H9 (cell line): ENCODE data around the gene LZTS3. TPM values are rescaled to one million over a fixed set of nuclear protein-coding genes. Genes with fewer than 3 reads are reported as not detected.

Experiments
- DNase-seq: peaks from one replicate; pipeline ENCODE4 v3.0.0-alpha.2; 2017
- H2AFZ ChIP-seq: one replicate; pipeline ENCODE4 v1.6.1; 2013; ENCODE audit warnings: mild to moderate bottlenecking, low read length, control low read depth, moderate library complexity
- H2AK5ac ChIP-seq: 2 replicates; pipeline ENCODE4 v1.6.1; 2013; ENCODE audit warnings: low read length, control low read depth, mixed read lengths; ENCODE audit not compliant: insufficient read length
- H2BK120ac ChIP-seq: one replicate; pipeline ENCODE4 v1.6.1; 2013; ENCODE audit warnings: low read depth, mild to moderate bottlenecking, low read length, control low read depth, inconsistent platforms; ENCODE audit not compliant: poor library complexity, severe bottlenecking
- H2BK12ac ChIP-seq: 2 replicates; pipeline ENCODE4 v1.6.1; 2013; ENCODE audit warnings: low read length, control low read depth, mixed read lengths, low read depth; ENCODE audit not compliant: insufficient read length
- H2BK15ac ChIP-seq: 2 replicates; pipeline ENCODE4 v1.6.1; 2013; ENCODE audit warnings: low read depth, low read length, control low read depth
- H2BK20ac ChIP-seq: one replicate; pipeline ENCODE4 v1.6.1; 2013; ENCODE audit warnings: low read depth, mild to moderate bottlenecking, low read length, control low read depth, inconsistent platforms; ENCODE audit not compliant: poor library complexity, severe bottlenecking
- H2BK5ac ChIP-seq: 2 replicates; pipeline ENCODE4 v1.6.1; 2013; ENCODE audit warnings: low read length, control low read depth, mixed read lengths; ENCODE audit not compliant: insufficient read length
- H3K14ac ChIP-seq: 2 replicates; pipeline ENCODE4 v1.6.1; 2013; ENCODE audit warnings: low read length, control low read depth; ENCODE audit not compliant: insufficient read depth
- H3K18ac ChIP-seq: 2 replicates; pipeline ENCODE4 v1.6.1; 2013; ENCODE audit warnings: low read depth, mild to moderate bottlenecking, mixed read lengths, low read length, control low read depth; ENCODE audit not compliant: insufficient read length
- H3K23ac ChIP-seq: 2 replicates; pipeline ENCODE4 v1.6.1; 2013; ENCODE audit warnings: low read length, control low read depth, mixed read lengths, low read depth; ENCODE audit not compliant: insufficient read length
- H3K23me2 ChIP-seq: 2 replicates; pipeline ENCODE4 v1.6.1; 2013; ENCODE audit warnings: low read depth, mild to moderate bottlenecking, mixed read lengths, low read length, control low read depth; ENCODE audit not compliant: insufficient read length, poor library complexity, severe bottlenecking
- H3K27ac ChIP-seq: 2 replicates; pipeline ENCODE4 v1.5.1; 2013; ENCODE audit warnings: low read length, control low read depth, mixed read lengths, low read depth; ENCODE audit not compliant: insufficient read length
- H3K27me3 ChIP-seq: 2 replicates; pipeline ENCODE4 v1.6.1; 2013; ENCODE audit warnings: low read length, control low read depth, inconsistent platforms; ENCODE audit not compliant: insufficient read depth
- H3K4ac ChIP-seq: 2 replicates; pipeline ENCODE4 v1.6.1; 2013; ENCODE audit warnings: low read depth, mild to moderate bottlenecking, control low read depth, inconsistent platforms, low read length, moderate library complexity
- H3K4me1 ChIP-seq: 2 replicates; pipeline ENCODE4 v1.6.1; 2013; ENCODE audit warnings: low read length, control low read depth, inconsistent platforms; ENCODE audit not compliant: insufficient read depth
- H3K4me2 ChIP-seq: 2 replicates; pipeline ENCODE4 v1.6.1; 2013; ENCODE audit warnings: low read length, control low read depth, mixed read lengths; ENCODE audit not compliant: insufficient read length, insufficient read depth
- H3K56ac ChIP-seq: 2 replicates; pipeline ENCODE4 v1.6.1; 2013; ENCODE audit warnings: low read depth, mild to moderate bottlenecking, mixed read lengths, low read length, control low read depth; ENCODE audit not compliant: insufficient read length
- H3K79me1 ChIP-seq: 2 replicates; pipeline ENCODE4 v1.6.1; 2013; ENCODE audit warnings: low read depth, mild to moderate bottlenecking, moderate library complexity, low read length, control low read depth, inconsistent platforms; ENCODE audit not compliant: insufficient read depth, poor library complexity, severe bottlenecking
- H3K79me2 ChIP-seq: 2 replicates; pipeline ENCODE4 v1.6.1; 2013; ENCODE audit warnings: low read length, control low read depth, inconsistent platforms; ENCODE audit not compliant: insufficient read depth
- H3K9ac ChIP-seq: 2 replicates; pipeline ENCODE4 v1.6.1; 2013; ENCODE audit warnings: low read length, control low read depth, mixed read lengths; ENCODE audit not compliant: insufficient read length; ENCODE audit errors: extremely low read depth
- H3K9me3 ChIP-seq: one replicate; pipeline ENCODE4 v1.6.1; 2013; ENCODE audit warnings: low read depth, low read length, inconsistent platforms; ENCODE audit not compliant: control insufficient read depth
- H3T11ph ChIP-seq: one replicate; pipeline ENCODE4 v1.6.1; 2013; ENCODE audit warnings: mild to moderate bottlenecking, low read length, control low read depth, inconsistent platforms
- H4K20me1 ChIP-seq: one replicate; pipeline ENCODE4 v1.6.1; 2013; ENCODE audit not compliant: control insufficient read depth, insufficient read length, insufficient read depth
- H4K5ac ChIP-seq: 2 replicates; pipeline ENCODE4 v1.6.1; 2013; ENCODE audit warnings: low read depth, mild to moderate bottlenecking, mixed read lengths, low read length, control low read depth; ENCODE audit not compliant: insufficient read length
- H4K8ac ChIP-seq: replicated peaks from 2 replicates; pipeline ENCODE4 v1.6.1; 2013; ENCODE audit warnings: low read length, control low read depth, mixed read lengths, low read depth; ENCODE audit not compliant: insufficient read length
- H4K91ac ChIP-seq: 2 replicates; pipeline ENCODE4 v1.6.1; 2013; ENCODE audit warnings: low read depth, mild to moderate bottlenecking, moderate library complexity, mixed read lengths, low read length, control low read depth; ENCODE audit not compliant: insufficient read length
- H3K27ac Mint-ChIP-seq, 3 experiments: 2 replicates in 2 of 3; 3 replicates in 1 of 3; pipeline ENCODE4 v1.8.0; 2020 to 2021; ENCODE audit warnings: mixed read lengths in 3 of 3, mild to moderate bottlenecking in 1 of 3, moderate library complexity in 1 of 3
- H3K27me3 Mint-ChIP-seq: 2 replicates; pipeline ENCODE4 v1.8.0; 2021; ENCODE audit warnings: low read depth, mild to moderate bottlenecking, moderate library complexity, mixed read lengths
- H3K36me3 Mint-ChIP-seq, 3 experiments: 2 replicates in 2 of 3; 3 replicates in 1 of 3; pipeline ENCODE4 v1.8.0; 2020 to 2021; ENCODE audit warnings: low read depth in 3 of 3, mixed read lengths in 3 of 3; ENCODE audit not compliant: insufficient read depth in 1 of 3
- H3K4me1 Mint-ChIP-seq, 2 experiments: 2 replicates each; pipeline ENCODE4 v1.8.0; 2020; ENCODE audit warnings: mixed read lengths in 2 of 2
- H3K4me3 Mint-ChIP-seq, 2 experiments: 2 replicates in 1 of 2; 3 replicates in 1 of 2; pipeline ENCODE4 v1.8.0; 2020 to 2021; ENCODE audit warnings: mild to moderate bottlenecking in 2 of 2, mixed read lengths in 2 of 2, moderate library complexity in 1 of 2
- H3K9me3 Mint-ChIP-seq, 2 experiments: 2 replicates in 1 of 2; 3 replicates in 1 of 2; pipeline ENCODE4 v1.8.0; 2020; ENCODE audit warnings: mild to moderate bottlenecking in 2 of 2, mixed read lengths in 2 of 2, moderate library complexity in 1 of 2
- WGBS: extraction: QIAGEN DNeasy Blood & Tissue Kit; methylation state at CpG from one replicate; pipeline ENCODE4 v1.1.7; 2013; ENCODE audit warnings: missing lambda C conversion rate, low lambda C conversion rate, mixed read lengths; ENCODE audit not compliant: insufficient read length; ENCODE audit errors: extremely low coverage; 5-methylcytosine and 5-hydroxymethylcytosine counted together
- total RNA-seq: library from RNA; stranded (reverse); gene quantifications from 2 replicates; pipeline ENCODE4 v1.2.1, GENCODE V29; 2021
- TF ChIP-seq, protein P1 (sequence below): fragments of 200-600 bp; sonication (generic); conservative IDR thresholded peaks from 3 replicates; pipeline ENCODE4 v1.8.0; 2021; ENCODE audit warnings: antibody characterized with exemption, mild to moderate bottlenecking

The LZTS3 gene
- total RNA-seq, 1 experiment from 2014 or later, result 20.8 TPM

GRCh38 chr20:3157817-3158216 lies 15.5 kb downstream of the LZTS3 start:
- Histone ChIP-seq H4K8ac (no peak overlapping the region), H2BK12ac (no peak overlapping the region), H4K91ac (no peak overlapping the region), H3K27ac (no peak overlapping the region), H3K56ac (no peak overlapping the region), H3K9me3 (no peaks in the 10 kb centered on the region), H2BK5ac (no peak overlapping the region), H2AK5ac (no peak overlapping the region), H3K18ac (no peak overlapping the region), H3K23me2 (peaks cover 3% of the 10 kb centered on the region), H3K4me2 (no peak overlapping the region), H3K4ac (no peak overlapping the region), H3K27me3 (no peaks in the 10 kb centered on the region), H3K14ac (no peak overlapping the region), H3K23ac (no peak overlapping the region), H3K79me1 (peaks cover 3% of the 10 kb centered on the region), H3K9ac (no peak overlapping the region), H2AFZ (no peak overlapping the region), H3T11ph (no peak overlapping the region), H2BK120ac (no peak overlapping the region), H3K79me2 (peaks cover 33% of the 10 kb centered on the region; the same call in 1 of the 2 replicates), H3K4me1 (peaks cover 2% of the 10 kb centered on the region; the same call in 1 of the 2 replicates), H4K5ac (no peak overlapping the region), H2BK15ac (no peak overlapping the region), H2BK20ac (no peak overlapping the region), H4K20me1 (no peaks in the 10 kb centered on the region)
- H3K36me3 Mint-ChIP-seq, result peaks cover 0 to 17% (median 0%) of the 10 kb centered on the region in 3 experiments; a peak in 2 of 7 replicates
- no CpG with 5 or more reads among the region's 11 CpGs for WGBS
- peak overlapping the region; percentile 77 to 95 for H3K4me3 Mint-ChIP-seq
- TF ChIP-seq, protein P1, sequence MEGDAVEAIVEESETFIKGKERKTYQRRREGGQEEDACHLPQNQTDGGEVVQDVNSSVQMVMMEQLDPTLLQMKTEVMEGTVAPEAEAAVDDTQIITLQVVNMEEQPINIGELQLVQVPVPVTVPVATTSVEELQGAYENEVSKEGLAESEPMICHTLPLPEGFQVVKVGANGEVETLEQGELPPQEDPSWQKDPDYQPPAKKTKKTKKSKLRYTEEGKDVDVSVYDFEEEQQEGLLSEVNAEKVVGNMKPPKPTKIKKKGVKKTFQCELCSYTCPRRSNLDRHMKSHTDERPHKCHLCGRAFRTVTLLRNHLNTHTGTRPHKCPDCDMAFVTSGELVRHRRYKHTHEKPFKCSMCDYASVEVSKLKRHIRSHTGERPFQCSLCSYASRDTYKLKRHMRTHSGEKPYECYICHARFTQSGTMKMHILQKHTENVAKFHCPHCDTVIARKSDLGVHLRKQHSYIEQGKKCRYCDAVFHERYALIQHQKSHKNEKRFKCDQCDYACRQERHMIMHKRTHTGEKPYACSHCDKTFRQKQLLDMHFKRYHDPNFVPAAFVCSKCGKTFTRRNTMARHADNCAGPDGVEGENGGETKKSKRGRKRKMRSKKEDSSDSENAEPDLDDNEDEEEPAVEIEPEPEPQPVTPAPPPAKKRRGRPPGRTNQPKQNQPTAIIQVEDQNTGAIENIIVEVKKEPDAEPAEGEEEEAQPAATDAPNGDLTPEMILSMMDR, result no peak
- no peaks in the 10 kb centered on the region; a peak in 1 of 5 replicates for H3K9me3 Mint-ChIP-seq
- H3K4me1 Mint-ChIP-seq, result peaks cover 13 to 24% of the 10 kb centered on the region in 2 experiments
- H3K27me3 Mint-ChIP-seq, result no peaks in the 10 kb centered on the region
- H3K27ac Mint-ChIP-seq, result no peak overlapping the region
- DNase-seq, result no peak
